Thoracic aorta (tissue), 2 donors: ENCODE results near the gene NFKBIE. TPM values are rescaled to one million over a fixed set of nuclear protein-coding genes. Genes with fewer than 3 reads are reported as not detected.

Experiments
- ATAC-seq: fragments of 150-250 bp; one replicate; pipeline ENCODE4 v1.8.0; 2017; ENCODE audit warnings: low read depth; ENCODE audit not compliant: insufficient number of reproducible peaks, low FRiP score
- DNase-seq: peaks from one replicate; pipeline ENCODE4 v3.0.0-alpha.2; 2020; ENCODE audit warnings: low spot score
- H3K27ac ChIP-seq, 2 donors: fragments of 200-600 bp; sonication (generic); 1 replicate in 1 of 2; 2 replicates in 1 of 2; pipeline ENCODE4 v1.5.1; 2016; ENCODE audit warnings: mild to moderate bottlenecking in 2 of 2, moderate library complexity in 2 of 2
- H3K27me3 ChIP-seq: fragments of 200-600 bp; sonication (generic); replicated peaks from 2 replicates; pipeline ENCODE4 v1.6.0; 2016; ENCODE audit warnings: mild to moderate bottlenecking; ENCODE audit not compliant: insufficient read depth
- H3K36me3 ChIP-seq: fragments of 200-600 bp; sonication (generic); one replicate; pipeline ENCODE4 v1.5.1; 2016
- H3K4me1 ChIP-seq, 2 donors: fragments of 200-600 bp; sonication (generic); 1 replicate in 1 of 2; 2 replicates in 1 of 2; pipeline versions ENCODE4 v1.5.1 to v1.6.0; 2016; ENCODE audit warnings: low read depth in 2 of 2, mild to moderate bottlenecking in 1 of 2; ENCODE audit not compliant: control insufficient read depth in 1 of 2
- H3K4me3 ChIP-seq: fragments of 200-600 bp; sonication (generic); 2 replicates; pipeline ENCODE4 v1.5.1; 2016; ENCODE audit warnings: mild to moderate bottlenecking
- H3K9me3 ChIP-seq: fragments of 200-600 bp; sonication (generic); 2 replicates; pipeline ENCODE4 v1.5.1; 2016
- total RNA-seq, 2 donors: library from RNA; depleted of rRNA; stranded (reverse); fragments of >200 nt; gene quantifications; one replicate each; pipeline versions ENCODE4 v1.1.0 to v1.2.3, GENCODE V29; 2016
- TF ChIP-seq, protein P1 (sequence below): fragments of 200-600 bp; sonication (generic); IDR thresholded peaks from one replicate; pipeline ENCODE4 v1.5.1; 2019; ENCODE audit warnings: antibody characterized with exemption

Gene NFKBIE
- total RNA-seq, 2 donors from 2014 or later, result 5.5 to 10.6 TPM

GRCh38 chr6:44267252-44267651 lies 1.9 kb upstream of the NFKBIE start:
- Histone ChIP-seq H3K4me1 (peaks cover 25 to 30% of the 10 kb centered on the region in 2 donors), H3K27me3 (peaks cover 4% of the 10 kb centered on the region), H3K9me3 (no peaks in the 10 kb centered on the region), H3K4me3 (no peak overlapping the region), H3K36me3 (no peaks in the 10 kb centered on the region), H3K27ac (no peak overlapping the region)
- TF ChIP-seq, protein P1, sequence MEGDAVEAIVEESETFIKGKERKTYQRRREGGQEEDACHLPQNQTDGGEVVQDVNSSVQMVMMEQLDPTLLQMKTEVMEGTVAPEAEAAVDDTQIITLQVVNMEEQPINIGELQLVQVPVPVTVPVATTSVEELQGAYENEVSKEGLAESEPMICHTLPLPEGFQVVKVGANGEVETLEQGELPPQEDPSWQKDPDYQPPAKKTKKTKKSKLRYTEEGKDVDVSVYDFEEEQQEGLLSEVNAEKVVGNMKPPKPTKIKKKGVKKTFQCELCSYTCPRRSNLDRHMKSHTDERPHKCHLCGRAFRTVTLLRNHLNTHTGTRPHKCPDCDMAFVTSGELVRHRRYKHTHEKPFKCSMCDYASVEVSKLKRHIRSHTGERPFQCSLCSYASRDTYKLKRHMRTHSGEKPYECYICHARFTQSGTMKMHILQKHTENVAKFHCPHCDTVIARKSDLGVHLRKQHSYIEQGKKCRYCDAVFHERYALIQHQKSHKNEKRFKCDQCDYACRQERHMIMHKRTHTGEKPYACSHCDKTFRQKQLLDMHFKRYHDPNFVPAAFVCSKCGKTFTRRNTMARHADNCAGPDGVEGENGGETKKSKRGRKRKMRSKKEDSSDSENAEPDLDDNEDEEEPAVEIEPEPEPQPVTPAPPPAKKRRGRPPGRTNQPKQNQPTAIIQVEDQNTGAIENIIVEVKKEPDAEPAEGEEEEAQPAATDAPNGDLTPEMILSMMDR, result no peak
- no peak for ATAC-seq
- DNase-seq, result no peak

DNA sequence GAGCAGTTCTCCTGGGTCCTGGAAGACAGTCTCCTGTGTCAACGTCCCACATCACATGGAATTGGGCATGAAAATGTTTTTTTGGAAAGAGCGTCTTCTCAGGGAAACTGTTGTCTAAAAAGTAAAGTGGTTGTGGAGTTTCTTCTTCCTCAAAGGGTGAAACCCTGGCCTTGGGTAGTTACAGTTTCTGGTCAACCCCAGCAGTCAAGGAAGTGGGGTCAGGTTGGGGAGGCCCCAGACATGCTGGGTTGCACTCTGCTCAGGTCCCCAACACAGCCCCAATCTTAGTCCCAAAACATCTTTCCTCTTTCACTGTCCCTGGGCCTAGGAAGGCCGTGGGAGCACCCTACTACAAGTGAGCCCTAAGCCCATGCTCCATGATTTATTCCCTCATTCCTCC lies 996 bp upstream of the NFKBIE start:
- H3K36me3 ChIP-seq, result no peaks in the 10 kb centered on the region
- no peak for ATAC-seq
- no peaks in the 10 kb centered on the region for H3K9me3 ChIP-seq
- H3K27ac ChIP-seq, result no peak overlapping the region
- H3K27me3 ChIP-seq, result peaks cover 4% of the 10 kb centered on the region
- TF ChIP-seq, protein P1, result no peak
- no peak overlapping the region for H3K4me3 ChIP-seq
- no peak for DNase-seq
- H3K4me1 ChIP-seq, result peaks cover 27 to 31% of the 10 kb centered on the region in 2 donors

GRCh38 chr6:44265722-44266233 lies 427 bp upstream of the NFKBIE start:
- Histone ChIP-seq H3K9me3 (no peaks in the 10 kb centered on the region), H3K36me3 (no peaks in the 10 kb centered on the region), H3K4me3 (peak overlapping the region; percentile 91), H3K27ac (no peak overlapping the region), H3K27me3 (peaks cover 4% of the 10 kb centered on the region), H3K4me1 (peaks cover 27 to 31% of the 10 kb centered on the region in 2 donors)
- ATAC-seq (no peak), DNase-seq (no peak)
- TF ChIP-seq, protein P1, result no peak

- Histone ChIP-seq H3K36me3 (no peaks in the 10 kb centered on the region), H3K4me1 (peaks cover 27 to 31% of the 10 kb centered on the region in 2 donors), H3K27ac (peak overlapping the region in 1 of 2 donors; percentile 80), H3K4me3 (peak overlapping the region; percentile 91), H3K9me3 (no peaks in the 10 kb centered on the region), H3K27me3 (no peaks in the 10 kb centered on the region)
- ATAC-seq, result no peak
- no peak for DNase-seq
- TF ChIP-seq, protein P1, result no peak
These were observed 971 bp downstream of the NFKBIE start for GRCh38 chr6:44264154-44265006.

DNA sequence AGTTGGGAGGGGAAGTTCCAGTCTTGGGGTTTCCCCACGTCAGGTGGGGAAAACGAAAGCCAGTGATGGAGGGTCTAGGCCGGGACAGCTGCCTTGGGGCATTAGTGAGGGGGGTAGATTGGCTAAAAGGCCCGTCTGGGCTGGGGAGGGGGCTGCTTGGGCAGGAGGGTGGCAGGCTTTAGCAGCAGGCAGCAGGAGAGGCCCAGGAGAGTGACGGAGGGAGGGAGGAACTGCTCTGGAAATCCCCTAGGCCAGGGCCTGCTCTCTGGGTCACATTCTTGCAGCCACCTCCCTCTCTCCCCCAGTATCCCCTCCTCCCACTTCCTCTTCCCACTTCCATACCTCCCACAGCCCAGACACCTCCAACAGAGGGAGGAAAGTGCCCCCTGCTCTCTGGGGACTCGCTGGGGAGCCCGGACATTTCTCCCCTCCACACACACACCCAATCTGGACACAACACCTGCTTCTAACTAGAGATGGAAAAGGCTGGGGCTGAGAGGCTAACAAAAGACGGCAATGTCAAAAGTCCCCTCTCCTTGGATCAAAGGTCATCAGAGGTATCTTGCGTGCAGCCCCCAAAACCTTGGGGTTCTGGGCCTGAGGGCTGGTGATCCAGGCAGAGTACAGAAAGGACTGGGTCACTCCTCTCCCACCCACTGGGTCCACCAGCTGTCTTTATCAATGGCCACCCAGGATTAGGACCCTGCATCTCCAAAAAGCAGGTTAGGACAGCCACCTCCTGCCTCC lies 1.8 kb downstream of the NFKBIE start:
- ATAC-seq (no peak), DNase-seq (no peak)
- Histone ChIP-seq H3K4me3 (peak overlapping the region; percentile 91), H3K27ac (peak overlapping the region in 1 of 2 donors; percentile 16), H3K9me3 (no peaks in the 10 kb centered on the region), H3K36me3 (no peaks in the 10 kb centered on the region), H3K4me1 (peaks cover 27 to 31% of the 10 kb centered on the region in 2 donors), H3K27me3 (no peaks in the 10 kb centered on the region)
- TF ChIP-seq, protein P1, result no peak
